ENCODE results near the gene MRPL2.
A peak's percentile ranks its signal among the peaks of the same experiment; 100 is the strongest.

MRPL2 gene

DNA sequence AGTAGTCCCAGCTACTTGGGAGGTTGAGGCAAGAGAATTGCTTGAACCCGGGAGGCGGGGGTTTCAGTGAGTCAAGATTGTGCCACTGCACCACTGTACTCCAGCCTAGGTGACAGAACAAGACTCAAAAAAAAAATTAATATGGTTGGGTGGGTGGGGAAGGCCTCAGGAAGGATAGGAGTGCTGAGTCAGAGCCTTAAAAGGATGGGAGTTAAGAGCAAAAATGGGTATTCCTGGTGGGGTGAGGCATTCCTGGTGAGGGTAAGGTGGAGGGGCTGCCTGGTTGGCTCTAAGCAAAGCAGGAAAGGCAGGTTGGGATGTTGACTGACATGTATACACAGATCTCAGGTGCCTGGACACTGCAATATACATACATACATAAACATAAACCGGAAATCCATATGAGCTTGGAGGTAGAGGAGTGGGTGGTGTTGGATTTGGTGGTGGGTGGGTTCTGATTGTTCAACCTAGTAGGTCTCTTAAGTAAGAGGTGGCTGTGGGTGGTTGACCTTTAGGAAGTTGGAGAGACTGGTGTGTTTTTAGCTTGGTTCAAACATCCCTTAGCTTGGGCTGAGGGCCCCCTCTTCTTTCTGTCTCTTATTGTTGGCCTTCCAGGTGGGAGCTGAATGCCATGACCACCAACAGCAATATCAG, 39.1 kb downstream of the MRPL2 start:
- Histone ChIP-seq H4K8ac (ENCODE audit: low read depth, low read length) (peak overlapping the region; percentile 74), H2BK15ac (ENCODE audit: low read length) (no peak overlapping the region), H2BK120ac (ENCODE audit: low read depth, low read length) (no peak overlapping the region), H2BK12ac (ENCODE audit: low read length) (no peak overlapping the region), H2BK5ac (ENCODE audit: low read length) (no peak overlapping the region), H3K27ac (replicated peaks; ENCODE audit: low read length) (no peak overlapping the region), H3K4me3 (ENCODE audit: low read length in 2 of 2) (peak overlapping the region in 1 of 2 donors; percentile 87), H3K9me3 (replicated peaks in 1 of 2; ENCODE audit: control insufficient read depth in 2 of 2, insufficient read depth in 1 of 2, low read depth in 1 of 2, low read length in 2 of 2) (peaks cover 0 to 2% of the 10 kb centered on the region in 2 donors), H3K36me3 (replicated peaks in 1 of 2; ENCODE audit: control insufficient read depth in 2 of 2, insufficient read depth in 2 of 2, low read length in 2 of 2) (peaks cover 29 to 72% of the 10 kb centered on the region in 2 donors), H2AK5ac (ENCODE audit: low read depth, low read length) (no peak overlapping the region), H3K4ac (ENCODE audit: low read length) (no peak overlapping the region), H3K4me1 (ENCODE audit: control insufficient read depth in 2 of 2, insufficient read depth in 1 of 2, low read depth in 1 of 2, low read length in 2 of 2) (peaks cover 5 to 6% of the 10 kb centered on the region in 2 donors), H3K14ac (ENCODE audit: low read length) (no peak overlapping the region), H3K9ac (ENCODE audit: low read depth, low read length, poor library complexity) (no peak overlapping the region), H3K23ac (ENCODE audit: low read depth, low read length, poor library complexity) (peak overlapping the region; percentile 51), H3K4me2 (ENCODE audit: insufficient read depth, low read length, poor library complexity, severe bottlenecking) (no peak overlapping the region), H3K18ac (ENCODE audit: low read length) (no peak overlapping the region), H4K91ac (ENCODE audit: low read depth, low read length, poor library complexity) (no peak overlapping the region), H3K27me3 (ENCODE audit: control insufficient read depth in 3 of 3, insufficient read depth in 3 of 3, low read depth in 1 of 3, low read length in 3 of 3) (no peaks in the 10 kb centered on the region), H2AFZ (ENCODE audit: low read length) (no peak overlapping the region), H3K79me1 (ENCODE audit: low read depth, low read length) (peaks cover 16% of the 10 kb centered on the region)
- WGBS, 2 donors (ENCODE audit: extremely low coverage in 2 of 2, insufficient read length in 2 of 2, insufficient replicate concordance in 1 of 2), result no CpG with 5 or more reads among the region's 3 CpGs
- DNase-seq (ENCODE audit: low spot score), result no peak

DNA sequence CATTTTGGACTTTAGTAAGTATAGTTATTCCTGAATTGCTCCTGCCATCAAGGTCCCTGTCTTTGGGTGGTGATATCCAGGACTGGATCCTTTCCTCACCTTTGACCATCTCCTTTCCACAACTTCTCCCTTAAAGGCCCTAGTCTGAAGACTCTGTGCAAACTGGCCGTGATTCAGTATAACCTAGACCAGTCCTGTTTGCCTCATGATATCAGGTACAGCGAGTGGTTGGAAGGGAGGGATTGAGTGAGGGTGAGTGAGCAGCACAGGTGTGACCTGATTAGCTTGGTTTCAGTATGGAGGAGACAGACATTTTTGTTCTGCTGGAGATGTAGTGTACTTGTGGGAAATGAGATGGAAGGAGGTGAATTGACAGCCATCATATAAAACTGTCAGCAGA, 40.1 kb downstream of the MRPL2 start:
- no peak overlapping the region for H3K4me2 ChIP-seq (ENCODE audit: insufficient read depth, low read length, poor library complexity, severe bottlenecking)
- no peak overlapping the region for H3K9ac ChIP-seq (ENCODE audit: low read depth, low read length, poor library complexity)
- H3K36me3 ChIP-seq (replicated peaks in 1 of 2; ENCODE audit: control insufficient read depth in 2 of 2, insufficient read depth in 2 of 2, low read length in 2 of 2), result peaks cover 20 to 62% of the 10 kb centered on the region in 2 donors
- no peak overlapping the region for H2BK12ac ChIP-seq (ENCODE audit: low read length)
- H3K27me3 ChIP-seq (ENCODE audit: control insufficient read depth in 3 of 3, insufficient read depth in 3 of 3, low read depth in 1 of 3, low read length in 3 of 3), result no peaks in the 10 kb centered on the region
- H4K8ac ChIP-seq (ENCODE audit: low read depth, low read length), result no peak overlapping the region
- H4K91ac ChIP-seq (ENCODE audit: low read depth, low read length, poor library complexity), result no peak overlapping the region
- no peak overlapping the region for H3K23ac ChIP-seq (ENCODE audit: low read depth, low read length, poor library complexity)
- H3K27ac ChIP-seq (replicated peaks; ENCODE audit: low read length), result no peak overlapping the region
- H3K4ac ChIP-seq (ENCODE audit: low read length), result no peak overlapping the region
- no peak overlapping the region for H2AFZ ChIP-seq (ENCODE audit: low read length)
- H2AK5ac ChIP-seq (ENCODE audit: low read depth, low read length), result no peak overlapping the region
- H3K4me3 ChIP-seq (ENCODE audit: low read length in 2 of 2), result no peak overlapping the region
- no peak overlapping the region for H2BK120ac ChIP-seq (ENCODE audit: low read depth, low read length)
- DNase-seq (ENCODE audit: low spot score), result no peak
- H3K4me1 ChIP-seq (ENCODE audit: control insufficient read depth in 2 of 2, insufficient read depth in 1 of 2, low read depth in 1 of 2, low read length in 2 of 2), result peaks cover 5 to 7% of the 10 kb centered on the region in 2 donors
- H2BK5ac ChIP-seq (ENCODE audit: low read length), result no peak overlapping the region
- no peak overlapping the region for H3K14ac ChIP-seq (ENCODE audit: low read length)
- H2BK15ac ChIP-seq (ENCODE audit: low read length), result no peak overlapping the region
- peaks cover 0 to 2% of the 10 kb centered on the region in 2 donors for H3K9me3 ChIP-seq (replicated peaks in 1 of 2; ENCODE audit: control insufficient read depth in 2 of 2, insufficient read depth in 1 of 2, low read depth in 1 of 2, low read length in 2 of 2)
- peaks cover 19% of the 10 kb centered on the region for H3K79me1 ChIP-seq (ENCODE audit: low read depth, low read length)
- no peak overlapping the region for H3K18ac ChIP-seq (ENCODE audit: low read length)
- WGBS, 2 donors (ENCODE audit: extremely low coverage in 2 of 2, insufficient read length in 2 of 2, insufficient replicate concordance in 1 of 2), result no CpG with 5 or more reads among the region's 2 CpGs

DNA sequence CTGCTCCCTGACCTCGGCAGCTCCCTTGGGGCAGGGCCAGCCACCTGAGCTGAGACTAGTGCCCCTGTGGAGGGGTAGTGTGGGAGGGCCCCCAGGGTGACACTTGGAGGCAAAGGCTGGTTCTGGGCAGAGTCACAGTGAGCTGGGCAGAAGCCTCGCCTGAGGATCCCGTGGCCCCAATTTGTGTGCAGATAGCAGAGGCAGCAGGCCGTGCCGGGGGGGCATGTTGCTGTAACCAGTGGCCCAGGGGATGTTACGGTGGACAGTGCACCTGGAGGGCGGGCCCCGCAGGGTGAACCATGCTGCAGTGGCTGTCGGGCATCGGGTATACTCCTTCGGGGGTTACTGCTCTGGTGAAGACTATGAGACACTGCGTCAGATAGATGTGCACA, 42.3 kb downstream of the MRPL2 start:
- Histone ChIP-seq H3K79me1 (ENCODE audit: low read depth, low read length) (peaks cover 21% of the 10 kb centered on the region), H3K4ac (ENCODE audit: low read length) (no peak overlapping the region), H2BK120ac (ENCODE audit: low read depth, low read length) (no peak overlapping the region), H3K36me3 (replicated peaks in 1 of 2; ENCODE audit: control insufficient read depth in 2 of 2, insufficient read depth in 2 of 2, low read length in 2 of 2) (peaks cover 24 to 63% of the 10 kb centered on the region in 2 donors), H3K4me1 (ENCODE audit: control insufficient read depth in 2 of 2, insufficient read depth in 1 of 2, low read depth in 1 of 2, low read length in 2 of 2) (peaks cover 8 to 17% of the 10 kb centered on the region in 2 donors), H4K8ac (ENCODE audit: low read depth, low read length) (peak overlapping the region; percentile 19), H3K27ac (replicated peaks; ENCODE audit: low read length) (no peak overlapping the region), H2BK15ac (ENCODE audit: low read length) (no peak overlapping the region), H4K91ac (ENCODE audit: low read depth, low read length, poor library complexity) (no peak overlapping the region), H3K9ac (ENCODE audit: low read depth, low read length, poor library complexity) (peak overlapping the region; percentile 61), H3K4me3 (ENCODE audit: low read length in 2 of 2) (peak overlapping the region in 1 of 2 donors; percentile 29), H2AK5ac (ENCODE audit: low read depth, low read length) (no peak overlapping the region), H3K4me2 (ENCODE audit: insufficient read depth, low read length, poor library complexity, severe bottlenecking) (no peak overlapping the region), H3K14ac (ENCODE audit: low read length) (no peak overlapping the region), H2AFZ (ENCODE audit: low read length) (no peak overlapping the region), H3K9me3 (replicated peaks in 1 of 2; ENCODE audit: control insufficient read depth in 2 of 2, insufficient read depth in 1 of 2, low read depth in 1 of 2, low read length in 2 of 2) (peaks cover 0 to 2% of the 10 kb centered on the region in 2 donors), H3K23ac (ENCODE audit: low read depth, low read length, poor library complexity) (peak overlapping the region; percentile 13), H2BK5ac (ENCODE audit: low read length) (no peak overlapping the region), H2BK12ac (ENCODE audit: low read length) (no peak overlapping the region), H3K18ac (ENCODE audit: low read length) (no peak overlapping the region), H3K27me3 (ENCODE audit: control insufficient read depth in 3 of 3, insufficient read depth in 3 of 3, low read depth in 1 of 3, low read length in 3 of 3) (no peaks in the 10 kb centered on the region)
- WGBS, 2 donors (ENCODE audit: extremely low coverage in 2 of 2, insufficient read length in 2 of 2, insufficient replicate concordance in 1 of 2), result no CpG with 5 or more reads among the region's 12 CpGs
- DNase-seq (ENCODE audit: low spot score), result no peak

DNA sequence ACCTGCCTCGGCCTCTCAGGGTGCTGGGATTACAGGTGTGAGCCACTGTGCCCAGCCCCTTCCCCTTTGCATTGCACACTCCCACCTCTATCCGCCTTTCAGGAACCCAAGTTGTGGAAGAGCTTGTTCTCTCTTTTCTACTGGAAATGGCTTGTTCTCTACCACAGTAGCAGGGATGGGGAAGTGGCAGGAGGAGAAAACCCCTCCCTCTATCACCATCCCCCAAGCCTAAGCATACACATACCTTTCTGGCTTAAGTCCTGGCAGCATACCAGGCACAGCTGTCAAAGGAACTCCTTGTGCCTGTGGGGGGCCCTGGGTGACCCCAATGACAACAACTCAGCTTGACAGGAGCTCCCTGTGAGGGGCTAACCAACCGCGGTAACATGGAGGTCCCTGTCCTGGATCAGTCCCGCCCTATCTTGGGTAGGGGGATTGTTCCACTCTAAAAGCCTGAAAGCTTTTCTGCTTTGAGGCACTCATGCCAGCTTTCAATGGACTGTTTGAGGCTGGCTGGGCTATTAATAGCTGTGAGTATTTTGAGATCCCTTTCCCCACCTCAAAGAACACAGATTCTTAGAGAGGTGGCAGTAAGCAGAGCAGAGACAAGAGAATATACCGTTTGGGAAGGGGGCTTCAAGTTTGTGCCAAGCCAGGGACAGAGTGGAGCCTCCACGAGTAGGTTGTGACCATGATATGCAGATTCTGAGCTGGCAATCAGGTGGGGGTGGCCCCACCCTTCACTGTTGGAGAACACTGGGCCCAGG, 42.9 kb downstream of the MRPL2 start:
- peaks cover 8 to 17% of the 10 kb centered on the region in 2 donors for H3K4me1 ChIP-seq (ENCODE audit: control insufficient read depth in 2 of 2, insufficient read depth in 1 of 2, low read depth in 1 of 2, low read length in 2 of 2)
- peaks cover 29 to 69% of the 10 kb centered on the region in 2 donors for H3K36me3 ChIP-seq (replicated peaks in 1 of 2; ENCODE audit: control insufficient read depth in 2 of 2, insufficient read depth in 2 of 2, low read length in 2 of 2)
- no peak overlapping the region for H3K18ac ChIP-seq (ENCODE audit: low read length)
- no peak overlapping the region for H2BK120ac ChIP-seq (ENCODE audit: low read depth, low read length)
- H3K27ac ChIP-seq (replicated peaks; ENCODE audit: low read length), result no peak overlapping the region
- H2BK12ac ChIP-seq (ENCODE audit: low read length), result no peak overlapping the region
- H4K91ac ChIP-seq (ENCODE audit: low read depth, low read length, poor library complexity), result no peak overlapping the region
- H4K8ac ChIP-seq (ENCODE audit: low read depth, low read length), result peak overlapping the region; percentile 19
- H2BK5ac ChIP-seq (ENCODE audit: low read length), result no peak overlapping the region
- H2BK15ac ChIP-seq (ENCODE audit: low read length), result no peak overlapping the region
- H3K9me3 ChIP-seq (replicated peaks in 1 of 2; ENCODE audit: control insufficient read depth in 2 of 2, insufficient read depth in 1 of 2, low read depth in 1 of 2, low read length in 2 of 2), result no peaks in the 10 kb centered on the region
- no CpG with 5 or more reads among the region's 7 CpGs for WGBS, 2 donors (ENCODE audit: extremely low coverage in 2 of 2, insufficient read length in 2 of 2, insufficient replicate concordance in 1 of 2)
- H3K4me3 ChIP-seq (ENCODE audit: low read length in 2 of 2), result no peak overlapping the region
- H3K23ac ChIP-seq (ENCODE audit: low read depth, low read length, poor library complexity), result peak overlapping the region; percentile 13
- H3K9ac ChIP-seq (ENCODE audit: low read depth, low read length, poor library complexity), result peak overlapping the region; percentile 61
- no peaks in the 10 kb centered on the region for H3K27me3 ChIP-seq (ENCODE audit: control insufficient read depth in 3 of 3, insufficient read depth in 3 of 3, low read depth in 1 of 3, low read length in 3 of 3)
- no peak overlapping the region for H3K4me2 ChIP-seq (ENCODE audit: insufficient read depth, low read length, poor library complexity, severe bottlenecking)
- H2AK5ac ChIP-seq (ENCODE audit: low read depth, low read length), result no peak overlapping the region
- H3K4ac ChIP-seq (ENCODE audit: low read length), result no peak overlapping the region
- H3K14ac ChIP-seq (ENCODE audit: low read length), result no peak overlapping the region
- H3K79me1 ChIP-seq (ENCODE audit: low read depth, low read length), result peaks cover 21% of the 10 kb centered on the region
- H2AFZ ChIP-seq (ENCODE audit: low read length), result no peak overlapping the region
- no peak for DNase-seq (ENCODE audit: low spot score)

Measured in neuronal stem cell (in vitro differentiated cells).